ENCODE results near the gene RABL2B.
"Not testable (repeated sequence)": the region's sequence is repeated elsewhere in the genome, so short reads cannot be mapped to it uniquely, and the experiment has no call there.

GRCh38 chr22:50764288-50764687 lies 19.1 kb downstream of the RABL2B start:
- TF ChIP-seq CTCF (IDR thresholded peaks at IDR 0.05; ENCODE audit: borderline replicate concordance, extremely low read depth, low read length, poor library complexity, severe bottlenecking); EZH2 (IDR thresholded peaks at IDR 0.05; ENCODE audit: borderline replicate concordance, low read depth, low read length, severe bottlenecking): not testable (repeated sequence)
